ENCODE measurements around the gene ECI2. TPM values are rescaled to one million over a fixed set of nuclear protein-coding genes. Genes with fewer than 3 reads are reported as not detected.
A peak's percentile ranks its signal among the peaks of the same experiment; 100 is the strongest.

The ECI2 gene
- total and polyA plus RNA-seq, 2 of the 13 experiments (the other 11 are each of a cell fraction or from before 2014, with no cell fraction given) = 78.5 to 228 TPM

DNA sequence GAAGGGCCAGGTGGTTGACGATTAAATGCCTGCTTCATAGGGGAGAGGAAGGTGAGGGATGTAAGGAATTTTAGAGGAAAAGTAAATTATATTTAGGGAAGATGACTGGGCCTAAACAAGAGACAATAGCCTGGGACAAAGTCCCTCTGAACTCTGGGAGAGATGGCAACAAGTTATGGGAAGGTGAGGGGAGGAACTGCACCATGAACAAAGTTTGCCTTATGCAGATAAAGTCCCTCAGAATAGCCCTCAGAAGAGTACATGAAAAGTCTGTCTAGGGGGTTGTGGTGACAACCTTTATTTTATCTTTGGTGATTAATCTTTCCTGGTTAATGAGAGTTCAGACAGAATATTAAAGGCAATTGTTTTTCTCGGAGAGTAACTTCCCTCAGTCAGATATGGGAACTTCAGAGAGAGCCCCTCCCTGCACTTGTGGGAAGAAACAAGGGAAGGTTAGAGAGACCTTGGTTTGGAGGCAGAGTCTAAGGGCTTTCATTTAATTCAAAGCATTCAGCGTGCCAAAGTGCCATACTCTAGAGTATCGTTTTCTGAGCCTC is 29.3 kb downstream of the ECI2 start (continued):
- TF ChIP-seq, protein P1, sequence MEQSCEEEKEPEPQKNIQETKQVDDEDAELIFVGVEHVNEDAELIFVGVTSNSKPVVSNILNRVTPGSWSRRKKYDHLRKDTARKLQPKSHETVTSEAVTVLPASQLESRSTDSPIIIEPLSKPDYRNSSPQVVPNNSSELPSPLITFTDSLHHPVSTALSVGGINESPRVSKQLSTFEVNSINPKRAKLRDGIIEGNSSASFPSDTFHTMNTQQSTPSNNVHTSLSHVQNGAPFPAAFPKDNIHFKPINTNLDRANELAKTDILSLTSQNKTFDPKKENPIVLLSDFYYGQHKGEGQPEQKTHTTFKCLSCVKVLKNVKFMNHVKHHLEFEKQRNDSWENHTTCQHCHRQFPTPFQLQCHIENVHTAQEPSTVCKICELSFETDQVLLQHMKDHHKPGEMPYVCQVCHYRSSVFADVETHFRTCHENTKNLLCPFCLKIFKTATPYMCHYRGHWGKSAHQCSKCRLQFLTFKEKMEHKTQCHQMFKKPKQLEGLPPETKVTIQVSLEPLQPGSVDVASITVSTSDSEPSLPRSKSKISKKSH (CRISPR knock-in tag; IDR thresholded peaks at IDR 0.05; ENCODE audit: borderline replicate concordance) = no peak
- no peak for TF ChIP-seq SNRNP70 (IDR thresholded peaks at IDR 0.05; ENCODE audit: low read depth, low read length)
- peak; percentile 53; the same call in 1 of the 2 replicates for TF ChIP-seq NCOR1 (IDR thresholded peaks at IDR 0.05; ENCODE audit: borderline replicate concordance, low read length)
- no peak for TF ChIP-seq ZSCAN20 (CRISPR knock-in tag; IDR thresholded peaks at IDR 0.05; ENCODE audit: borderline replicate concordance)
- TF ChIP-seq NBN (conservative IDR thresholded peaks at IDR 0.05) = no peak
- TF ChIP-seq KMT2A (CRISPR knock-in tag; IDR thresholded peaks at IDR 0.05) = no peak
- no peak for TF ChIP-seq ARNT2 (CRISPR knock-in tag; IDR thresholded peaks at IDR 0.05; ENCODE audit: low read depth)
- TF ChIP-seq ZNF589 (CRISPR knock-in tag; conservative IDR thresholded peaks at IDR 0.05) = no peak
- no peak for TF ChIP-seq THAP11 (CRISPR knock-in tag; IDR thresholded peaks at IDR 0.05)
- no peak for TF ChIP-seq FLYWCH1 (CRISPR knock-in tag; IDR thresholded peaks at IDR 0.05)
- no peak for TF ChIP-seq SNAPC2 (CRISPR knock-in tag; IDR thresholded peaks at IDR 0.05)
- TF ChIP-seq HOXA5 (CRISPR knock-in tag; IDR thresholded peaks at IDR 0.05) = no peak
- no peak for TF ChIP-seq ZNF792 (CRISPR knock-in tag; IDR thresholded peaks at IDR 0.05)

DNA sequence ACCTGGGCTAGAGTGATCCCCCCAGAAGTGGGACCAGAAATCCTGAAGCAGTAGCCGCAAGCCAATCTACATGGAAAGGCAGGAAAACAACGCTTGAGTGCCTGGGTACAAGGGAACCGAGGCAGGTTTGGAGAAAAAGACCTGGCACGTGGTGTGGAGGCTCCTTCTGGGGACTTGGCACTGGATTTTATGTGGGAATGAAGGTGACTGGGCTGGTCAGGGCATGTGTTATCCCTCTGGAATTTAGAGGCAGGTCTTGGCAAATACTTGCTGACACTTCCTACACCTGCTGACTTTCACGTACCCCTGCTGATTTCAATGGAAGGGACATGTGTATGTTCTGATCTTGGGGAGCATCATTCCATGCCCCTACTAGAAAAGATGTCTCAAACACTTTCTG is 31.4 kb downstream of the ECI2 start:
- no peaks in the 10 kb centered on the region for H3K79me2 ChIP-seq (ENCODE audit: insufficient read depth, low read length)
- TF ChIP-seq SALL1 (CRISPR knock-in tag; IDR thresholded peaks at IDR 0.05) (0 out of 2 replicates have a peak, but pooled peaks have one; percentile 17), ZNF501 (CRISPR knock-in tag; IDR thresholded peaks at IDR 0.05) (no peak), ATF7 (IDR thresholded peaks at IDR 0.05) (no peak), ATF7 (CRISPR knock-in tag; IDR thresholded peaks at IDR 0.05) (no peak), PRDM15 (CRISPR knock-in tag; IDR thresholded peaks at IDR 0.05) (no peak)
- no peak overlapping the region for H3K9ac ChIP-seq (ENCODE audit: insufficient read depth, low read depth, low read length)
- H3K4me1 ChIP-seq (ENCODE audit: insufficient read depth, low read length) = peaks cover 83% of the 10 kb centered on the region
- no peak overlapping the region for H3K4me2 ChIP-seq (ENCODE audit: low read depth, low read length)
- no peak for ATAC-seq
- no TSS peak for BruUV-seq (replicated peaks)
- no peaks in the 10 kb centered on the region for H3K9me3 ChIP-seq (ENCODE audit: low read length)
- H3K27ac ChIP-seq (ENCODE audit: extremely low read length, insufficient read depth, low read length) = no peak overlapping the region
- CTCF ChIA-PET (ENCODE audit: low intra/inter-chr PET ratio, low total read pairs) = no interaction called here
- no peak overlapping the region for H3K4me3 ChIP-seq (replicated peaks in 1 of 3; ENCODE audit: insufficient read depth in 1 of 3, low read depth in 2 of 3, low read length in 3 of 3)
- H3K36me3 ChIP-seq (replicated peaks in 1 of 2; ENCODE audit: control insufficient read depth in 1 of 2, insufficient read depth in 2 of 2, low read length in 2 of 2) = no peaks in the 10 kb centered on the region
- no peak for DNase-seq (ENCODE audit: low spot score)
- no peak overlapping the region for H2AFZ ChIP-seq (ENCODE audit: low read length)
- POLR2A ChIA-PET = no interaction called here
- 92% methylated on average over 5 of the region's 5 CpGs for WGBS (ENCODE audit: low lambda C conversion rate)
- no peaks in the 10 kb centered on the region for H4K20me1 ChIP-seq (ENCODE audit: insufficient read depth, low read length)
- intact Hi-C loops (cut with micrococcal nuclease; ENCODE audit: unreplicated experiment) = no loop called here
- H3K27me3 ChIP-seq (ENCODE audit: control insufficient read depth in 1 of 2, insufficient read depth in 2 of 2, low read length in 2 of 2) = no peaks in the 10 kb centered on the region
- in situ Hi-C loops (cut with HindIII; ENCODE audit: extremely low pct_ligation_motif_present, low pct_unique_long_range_greater_than_20kb) = no loop called here
- FAIRE-seq = no peak

Measured in HepG2 (cell line).